Mesenchymal stem cell (in vitro differentiated cells and primary cell): ENCODE measurements around the gene SMG7.

Experiments
- DNase-seq: peaks from one replicate; pipeline ENCODE4 v3.0.0-alpha.2; 2013
- H2AFZ ChIP-seq: one replicate; pipeline ENCODE4 v1.6.1; 2013; ENCODE audit warnings: low read depth, mild to moderate bottlenecking, control low read depth, inconsistent platforms, low read length, moderate library complexity
- H2AK5ac ChIP-seq: 2 replicates; pipeline ENCODE4 v1.6.1; 2013; ENCODE audit warnings: low read length, moderate library complexity, mild to moderate bottlenecking, inconsistent platforms; ENCODE audit not compliant: severe bottlenecking
- H2BK120ac ChIP-seq: one replicate; pipeline ENCODE4 v1.6.1; 2013; ENCODE audit warnings: low read depth, mild to moderate bottlenecking, inconsistent platforms, low read length, moderate library complexity
- H2BK12ac ChIP-seq, 2 experiments: one replicate each; pipeline ENCODE4 v1.6.1; 2013; ENCODE audit warnings: inconsistent platforms in 2 of 2, low read length in 2 of 2, mild to moderate bottlenecking in 2 of 2, moderate library complexity in 2 of 2, control low read depth in 1 of 2
- H2BK15ac ChIP-seq: one replicate; pipeline ENCODE4 v1.6.1; 2013; ENCODE audit warnings: mild to moderate bottlenecking, low read depth, inconsistent platforms; ENCODE audit not compliant: poor library complexity, severe bottlenecking
- H2BK5ac ChIP-seq: 2 replicates; pipeline ENCODE4 v1.6.1; 2013; ENCODE audit warnings: low read depth, mild to moderate bottlenecking, low read length, control low read depth, inconsistent platforms; ENCODE audit not compliant: poor library complexity, severe bottlenecking
- H3K14ac ChIP-seq, 2 experiments: one replicate each; pipeline ENCODE4 v1.6.1; 2013; ENCODE audit warnings: inconsistent platforms in 2 of 2, low read length in 2 of 2, control low read depth in 1 of 2, mild to moderate bottlenecking in 1 of 2, moderate library complexity in 1 of 2
- H3K18ac ChIP-seq, 2 experiments: one replicate each; pipeline ENCODE4 v1.6.1; 2013; ENCODE audit warnings: inconsistent platforms in 2 of 2, low read length in 2 of 2, control low read depth in 1 of 2, low read depth in 1 of 2, mild to moderate bottlenecking in 1 of 2
- H3K23ac ChIP-seq, 2 experiments: one replicate each; pipeline ENCODE4 v1.6.1; 2013; ENCODE audit warnings: inconsistent platforms in 2 of 2, low read length in 2 of 2, mild to moderate bottlenecking in 2 of 2, moderate library complexity in 2 of 2, control low read depth in 1 of 2
- H3K27ac ChIP-seq: 2 replicates; pipeline ENCODE4 v1.5.1; 2013; ENCODE audit warnings: mild to moderate bottlenecking, moderate library complexity, low read length, control low read depth, inconsistent platforms; ENCODE audit not compliant: poor library complexity, severe bottlenecking
- H3K27me3 ChIP-seq, 2 experiments: 2 replicates each; pipeline versions ENCODE4 v1.6.1 to v1.7.0; 2013; ENCODE audit warnings: low read length in 2 of 2, mild to moderate bottlenecking in 2 of 2, moderate library complexity in 2 of 2, control low read depth in 1 of 2, inconsistent platforms in 1 of 2; ENCODE audit not compliant: control insufficient read depth in 1 of 2, insufficient read depth in 1 of 2
- H3K36me3 ChIP-seq, 2 experiments: 2 replicates each; pipeline versions ENCODE4 v1.6.1 to v1.7.0; 2013; ENCODE audit warnings: low read length in 2 of 2, control low read depth in 1 of 2, inconsistent platforms in 1 of 2, low read depth in 1 of 2, mild to moderate bottlenecking in 1 of 2; ENCODE audit not compliant: insufficient read depth in 2 of 2, control insufficient read depth in 1 of 2
- H3K4ac ChIP-seq, 2 experiments: one replicate each; pipeline ENCODE4 v1.6.1; 2013; ENCODE audit warnings: inconsistent platforms in 2 of 2, low read length in 2 of 2, mild to moderate bottlenecking in 2 of 2, moderate library complexity in 2 of 2, control low read depth in 1 of 2, low read depth in 1 of 2
- H3K4me1 ChIP-seq: 2 replicates; pipeline ENCODE4 v1.6.1; 2013; ENCODE audit warnings: low read depth, low read length, control low read depth; ENCODE audit not compliant: control insufficient read depth, insufficient read depth
- H3K4me2 ChIP-seq: 2 replicates; pipeline ENCODE4 v1.6.1; 2013; ENCODE audit warnings: low read length, mild to moderate bottlenecking, inconsistent platforms; ENCODE audit not compliant: poor library complexity, severe bottlenecking
- H3K4me3 ChIP-seq, 2 experiments: 2 replicates each; pipeline versions ENCODE4 v1.5.1 to v1.7.0; 2013; ENCODE audit warnings: low read length in 2 of 2, mild to moderate bottlenecking in 2 of 2, control low read depth in 1 of 2, low read depth in 1 of 2; ENCODE audit not compliant: insufficient read depth in 1 of 2
- H3K79me1 ChIP-seq: replicated peaks from 2 replicates; pipeline ENCODE4 v1.6.1; 2013; ENCODE audit warnings: mild to moderate bottlenecking, control low read depth, low read length, inconsistent platforms; ENCODE audit not compliant: poor library complexity, severe bottlenecking
- H3K9ac ChIP-seq: 2 replicates; pipeline ENCODE4 v1.7.0; 2013; ENCODE audit warnings: mild to moderate bottlenecking, low read length, moderate library complexity
- H3K9me3 ChIP-seq: 2 replicates; pipeline ENCODE4 v1.7.0; 2013; ENCODE audit warnings: mild to moderate bottlenecking, low read length; ENCODE audit not compliant: control insufficient read depth
- H4K8ac ChIP-seq: one replicate; pipeline ENCODE4 v1.6.1; 2013; ENCODE audit warnings: inconsistent platforms, mild to moderate bottlenecking, low read length, moderate library complexity
- H4K91ac ChIP-seq: one replicate; pipeline ENCODE4 v1.6.1; 2013; ENCODE audit warnings: mild to moderate bottlenecking, low read length, inconsistent platforms
- WGBS: methylation state at CpG from one replicate; pipeline ENCODE4 v1.1.7; 2013; ENCODE audit warnings: mixed read lengths; 5-methylcytosine and 5-hydroxymethylcytosine counted together

The SMG7 gene

DNA sequence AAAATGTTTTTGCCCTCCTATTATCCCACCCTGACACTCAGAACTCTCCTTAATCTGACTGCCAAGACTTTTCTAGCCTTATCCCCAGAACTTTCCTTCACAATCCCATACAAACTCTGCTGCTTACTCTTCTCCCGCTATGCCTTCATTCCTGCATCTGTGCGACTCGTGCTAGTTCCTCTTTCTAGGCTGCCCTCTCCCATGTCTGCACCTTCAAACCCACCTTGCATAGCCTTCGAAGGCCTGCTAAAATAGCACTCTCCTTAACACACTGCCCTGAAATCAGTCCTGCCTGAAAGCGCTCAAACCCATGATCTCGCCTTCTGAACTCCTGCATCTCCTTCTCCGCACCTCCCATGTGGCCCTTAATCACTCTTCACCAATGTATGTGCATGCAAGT lies 120.4 kb downstream of the SMG7 start:
- no peak overlapping the region for H4K8ac ChIP-seq
- no peak overlapping the region for H2BK120ac ChIP-seq
- no peak overlapping the region for H2BK15ac ChIP-seq
- no peak overlapping the region for H2BK12ac ChIP-seq
- 94% methylated on average over 7 of the region's 7 CpGs for WGBS
- no peak overlapping the region for H3K4me3 ChIP-seq
- H3K14ac ChIP-seq, result no peak overlapping the region
- no peak overlapping the region for H2AK5ac ChIP-seq
- no peaks in the 10 kb centered on the region for H3K36me3 ChIP-seq
- no peak overlapping the region for H4K91ac ChIP-seq
- no peak overlapping the region for H3K4ac ChIP-seq
- H2AFZ ChIP-seq, result no peak overlapping the region
- no peak overlapping the region for H3K18ac ChIP-seq
- no peak overlapping the region for H3K4me2 ChIP-seq
- H3K9ac ChIP-seq, result no peak overlapping the region
- no peak overlapping the region for H2BK5ac ChIP-seq
- no peak overlapping the region for H3K23ac ChIP-seq
- H3K79me1 ChIP-seq, result no peaks in the 10 kb centered on the region
- H3K4me1 ChIP-seq, result no peaks in the 10 kb centered on the region
- no peak for DNase-seq
- H3K27ac ChIP-seq, result no peak overlapping the region
- H3K9me3 ChIP-seq, result no peaks in the 10 kb centered on the region
- H3K27me3 ChIP-seq, result peaks cover 0 to 16% of the 10 kb centered on the region in 2 experiments

DNA sequence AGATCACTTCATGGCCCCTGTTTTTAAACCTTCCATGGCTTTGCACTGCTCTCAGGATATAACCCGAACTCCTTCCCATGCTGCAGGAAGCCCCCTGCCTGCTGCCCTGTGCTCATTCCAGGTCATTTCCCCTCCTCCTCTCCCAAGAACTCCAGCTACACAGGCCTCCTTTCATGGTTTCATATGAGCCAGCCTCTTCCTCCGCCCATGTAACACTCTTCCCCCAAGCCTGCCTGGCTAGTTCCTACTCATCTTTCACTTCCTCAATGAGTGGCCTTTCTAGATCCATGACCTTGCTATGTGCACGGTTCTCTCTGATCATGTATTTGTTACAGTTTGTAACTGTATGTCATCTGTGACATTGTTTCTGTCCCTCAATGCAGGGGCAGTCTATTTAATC lies 121.1 kb downstream of the SMG7 start:
- Histone ChIP-seq H3K9me3 (no peaks in the 10 kb centered on the region), H2AFZ (no peak overlapping the region)

DNA sequence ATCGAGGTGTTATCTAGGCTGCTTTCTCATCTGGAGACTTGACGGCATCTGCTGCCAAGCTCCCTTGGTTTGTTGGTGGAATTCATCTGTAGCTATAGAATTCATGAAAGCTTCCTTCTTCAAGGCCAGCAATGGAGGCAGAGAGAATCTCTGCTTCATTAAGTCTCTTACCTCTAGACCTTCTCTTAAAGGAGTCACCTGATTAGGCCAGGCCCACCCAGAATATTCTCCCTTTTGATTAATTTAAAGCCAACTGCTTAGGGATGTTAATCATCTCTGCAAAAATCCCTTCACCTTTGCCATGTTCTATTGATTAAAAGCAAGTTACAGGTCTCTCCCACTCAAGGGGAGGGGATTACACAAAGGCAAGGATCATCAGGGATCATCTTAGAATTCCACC lies 123.2 kb downstream of the SMG7 start:
- Histone ChIP-seq H2BK5ac (no peak overlapping the region), H3K4ac (no peak overlapping the region), H2BK15ac (no peak overlapping the region), H2AFZ (no peak overlapping the region), H3K4me1 (no peaks in the 10 kb centered on the region), H3K18ac (no peak overlapping the region), H3K79me1 (no peaks in the 10 kb centered on the region), H4K8ac (no peak overlapping the region), H2AK5ac (no peak overlapping the region), H2BK120ac (no peak overlapping the region), H4K91ac (no peak overlapping the region), H3K27ac (no peak overlapping the region), H3K14ac (no peak overlapping the region), H3K36me3 (no peaks in the 10 kb centered on the region), H3K9me3 (no peaks in the 10 kb centered on the region), H3K23ac (no peak overlapping the region), H2BK12ac (no peak overlapping the region), H3K4me2 (no peak overlapping the region), H3K4me3 (no peak overlapping the region), H3K27me3 (peaks cover 0 to 16% of the 10 kb centered on the region in 2 experiments), H3K9ac (no peak overlapping the region)
- DNase-seq, result no peak
- 96% methylated on average over 2 of the region's 2 CpGs for WGBS

More for the DNA sequence above, 121.1 kb downstream of the SMG7 start:
- no peak overlapping the region for H2BK5ac ChIP-seq
- H3K23ac ChIP-seq, result no peak overlapping the region
- no peak overlapping the region for H3K27ac ChIP-seq
- no peak overlapping the region for H2BK120ac ChIP-seq
- H3K18ac ChIP-seq, result no peak overlapping the region
- no peak overlapping the region for H3K9ac ChIP-seq
- no peak overlapping the region for H2BK15ac ChIP-seq
- no peak overlapping the region for H2BK12ac ChIP-seq
- WGBS, result 83% methylated on average over 3 of the region's 3 CpGs
- H2AK5ac ChIP-seq, result no peak overlapping the region
- H3K27me3 ChIP-seq, result peaks cover 0 to 16% of the 10 kb centered on the region in 2 experiments
- no peak overlapping the region for H3K4ac ChIP-seq
- DNase-seq, result no peak
- H3K14ac ChIP-seq, result no peak overlapping the region
- H4K8ac ChIP-seq, result no peak overlapping the region
- no peak overlapping the region for H4K91ac ChIP-seq
- H3K4me2 ChIP-seq, result no peak overlapping the region
- H3K4me1 ChIP-seq, result no peaks in the 10 kb centered on the region
- H3K4me3 ChIP-seq, result no peak overlapping the region
- no peaks in the 10 kb centered on the region for H3K79me1 ChIP-seq
- no peaks in the 10 kb centered on the region for H3K36me3 ChIP-seq

DNA sequence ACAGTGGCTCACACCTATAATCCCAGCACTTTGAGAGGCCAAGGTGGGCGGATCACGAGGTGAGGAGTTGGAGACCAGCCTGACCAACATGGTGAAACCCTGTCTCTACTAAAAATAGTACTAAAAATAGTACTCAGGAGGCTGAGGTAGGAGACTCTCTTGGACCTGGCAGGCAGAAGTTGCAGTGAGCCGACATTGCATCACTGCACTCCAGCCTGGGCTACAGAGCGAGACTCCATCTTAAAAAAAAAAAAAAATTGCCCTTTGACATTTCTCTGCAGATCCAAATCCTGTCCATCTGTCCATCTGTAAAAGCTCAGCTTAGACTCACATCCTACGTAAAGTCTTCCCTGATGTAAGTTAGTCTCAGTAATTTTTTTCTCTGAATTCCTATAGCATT lies 124.2 kb downstream of the SMG7 start:
- Histone ChIP-seq H3K79me1 (no peaks in the 10 kb centered on the region), H3K23ac (no peak overlapping the region), H2AFZ (no peak overlapping the region), H3K4me2 (no peak overlapping the region), H4K91ac (no peak overlapping the region), H3K36me3 (no peaks in the 10 kb centered on the region), H2AK5ac (no peak overlapping the region), H3K4me3 (no peak overlapping the region), H2BK5ac (no peak overlapping the region), H3K14ac (no peak overlapping the region), H2BK12ac (no peak overlapping the region), H3K18ac (no peak overlapping the region), H3K9ac (no peak overlapping the region), H4K8ac (no peak overlapping the region), H3K9me3 (no peaks in the 10 kb centered on the region), H2BK15ac (no peak overlapping the region), H3K4me1 (no peaks in the 10 kb centered on the region), H3K4ac (no peak overlapping the region), H2BK120ac (no peak overlapping the region), H3K27me3 (peaks cover 0 to 16% of the 10 kb centered on the region in 2 experiments), H3K27ac (no peak overlapping the region)
- DNase-seq, result no peak
- over 99% methylated on average over 4 of the region's 5 CpGs for WGBS
